Stomach (tissue), 9 donors: ENCODE data around the gene IRF5. TPM values are rescaled to one million over a fixed set of nuclear protein-coding genes. Genes with fewer than 3 reads are reported as not detected.

Experiments
- DNase-seq, 2 donors: peaks; one replicate each; pipeline versions ENCODE4 v3.0.0 to v3.0.0-alpha.2; 2013 to 2019
- H3K27ac ChIP-seq, 5 donors: fragments of 200-600 bp in 4 of 5; sonication (generic) in 4 of 5; one replicate each; pipeline ENCODE4 v1.5.1; 2013 to 2019; ENCODE audit warnings: mild to moderate bottlenecking in 1 of 5, moderate library complexity in 1 of 5
- H3K27me3 ChIP-seq, 3 donors: fragments of 200-600 bp; sonication (generic); one replicate each; pipeline ENCODE4 v1.5.1; 2017 to 2019; ENCODE audit warnings: mixed run types in 1 of 3
- H3K36me3 ChIP-seq, 4 donors: fragments of 200-600 bp; sonication (generic); 1 replicate in 3 of 4; 2 replicates in 1 of 4; pipeline ENCODE4 v1.5.1; 2016 to 2019
- H3K4me1 ChIP-seq, 4 donors: fragments of 200-600 bp; sonication (generic); one replicate each; pipeline ENCODE4 v1.5.1; 2016 to 2019
- H3K4me3 ChIP-seq, 4 donors: fragments of 200-600 bp; sonication (generic) in 3 of 4; one replicate each; pipeline ENCODE4 v1.5.1; 2016 to 2019; ENCODE audit warnings: mild to moderate bottlenecking in 1 of 4
- H3K9me3 ChIP-seq, 4 donors: fragments of 200-600 bp; sonication (generic); one replicate each; pipeline ENCODE4 v1.5.1; 2016 to 2019
- EP300 ChIP-seq: sonication (generic); formaldehyde crosslinking; IDR thresholded peaks from one replicate; pipeline ENCODE4 v1.6.1; 2017; ENCODE audit warnings: antibody characterized with exemption
- POLR2A ChIP-seq, 4 donors: fragments of 450-650 bp; IDR thresholded peaks; one replicate each; pipeline ENCODE4 v1.6.1; 2016; ENCODE audit warnings: antibody characterized with exemption in 4 of 4, control low read depth in 2 of 4, mild to moderate bottlenecking in 1 of 4, moderate library complexity in 1 of 4
- POLR2AphosphoS5 ChIP-seq, 3 donors: sonication (generic); formaldehyde crosslinking; IDR thresholded peaks; one replicate each; pipeline ENCODE4 v1.6.1; 2016; ENCODE audit warnings: antibody characterized with exemption in 3 of 3
- WGBS, 5 donors: extraction: QIAGEN DNeasy Blood & Tissue Kit in 3 of 5; methylation state at CpG; one replicate each; pipeline versions ENCODE4 v1.1.5 to v1.1.7; 2013 to 2018; 5-methylcytosine and 5-hydroxymethylcytosine counted together
- intact Hi-C: fragments of 100-400 bp; cut with DNase I; formaldehyde crosslinking; loops from one replicate; pipeline ENCODE4 v1.15.1; 2023; ENCODE audit warnings: low total_unique reads
- polyA plus RNA-seq, 3 donors: library from polyadenylated mRNA; stranded (reverse); fragments of 200-250 nt; gene quantifications; one replicate each; pipeline ENCODE4 v1.2.3, GENCODE V29; 2013
- total RNA-seq, 5 donors: library from RNA; depleted of rRNA; stranded (reverse); fragments of >200 nt; gene quantifications; one replicate each; pipeline versions ENCODE4 v1.1.0 to v1.2.3, GENCODE V29; 2014 to 2016
- TF ChIP-seq, protein P1 (sequence below), 7 experiments: fragments of 450-650 bp in 4 of 7; fragments of 200-600 bp in 3 of 7; sonication (generic) in 3 of 7; IDR thresholded peaks; one replicate each; pipeline ENCODE4 v1.5.1; 2016 to 2019; ENCODE audit warnings: antibody characterized with exemption in 7 of 7, control low read depth in 2 of 7, mild to moderate bottlenecking in 1 of 7
- donor health status: healthy with polysubstance abuse.
- donor health status: Bipolar disorder and iron deficiency.
- donor health status: healthy.

The IRF5 gene
- total and polyA plus RNA-seq, 8 donors, result 2.2 to 13.8 (median 4.7) TPM

DNA sequence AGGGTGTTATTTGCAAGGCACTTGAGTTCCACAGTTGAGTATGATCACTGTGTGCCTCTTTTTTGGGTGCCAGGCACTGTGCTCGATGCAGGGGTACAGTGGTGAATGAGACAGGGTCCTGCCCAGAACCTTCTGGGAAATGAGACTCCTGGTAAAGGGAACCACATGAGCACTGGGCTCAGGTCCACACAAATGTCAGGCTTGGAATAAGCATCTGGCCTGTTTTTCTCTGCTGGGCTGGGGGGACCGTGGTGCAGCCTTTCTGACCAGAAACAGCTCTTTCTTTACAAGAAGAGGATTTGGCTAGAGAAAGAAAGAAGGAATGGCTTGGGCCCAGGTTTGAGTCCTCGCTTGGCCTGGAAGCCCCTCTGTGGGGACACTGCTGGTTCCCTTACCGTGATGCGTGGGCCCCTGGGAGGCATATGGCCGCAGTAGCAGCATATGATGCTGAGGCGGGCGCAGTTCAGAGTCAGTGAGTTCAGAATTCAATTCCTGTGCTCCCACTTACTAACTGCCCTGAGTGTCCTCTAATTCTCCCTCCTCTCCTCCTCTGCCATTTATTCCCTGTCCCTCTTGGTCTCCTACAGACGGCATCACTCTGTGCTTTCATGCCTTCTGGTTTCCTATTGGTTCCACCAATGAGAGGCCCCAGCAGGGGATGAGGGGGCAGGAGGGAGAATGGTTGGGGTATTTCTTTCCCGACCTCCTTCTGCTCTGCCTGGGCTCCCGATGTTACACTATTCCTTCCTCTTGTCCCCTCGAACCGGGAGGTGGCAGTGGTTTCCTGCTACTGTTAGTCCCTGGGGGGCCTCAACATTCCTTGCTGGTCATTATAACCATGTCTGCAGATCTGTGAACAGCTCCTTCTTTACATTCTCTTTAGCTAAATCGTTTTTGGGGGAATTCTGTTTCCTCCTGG, 17.6 kb upstream of the IRF5 start:
- Histone ChIP-seq H3K27ac (no peak overlapping the region), H3K4me3 (no peak overlapping the region), H3K27me3 (peaks cover 10 to 87% (median 21%) of the 10 kb centered on the region in 3 donors), H3K36me3 (no peaks in the 10 kb centered on the region), H3K9me3 (no peaks in the 10 kb centered on the region), H3K4me1 (peaks cover 10 to 11% (median 11%) of the 10 kb centered on the region in 4 donors)
- peak in 1 of 2 donors; percentile 47 for DNase-seq
- WGBS, 5 donors, result 37 to 66% (median 63%) methylated on average over 10 to 14 of the region's 14 CpGs
- intact Hi-C loops, result no loop called here
- TF ChIP-seq EP300, result no peak
- TF ChIP-seq, protein P1, sequence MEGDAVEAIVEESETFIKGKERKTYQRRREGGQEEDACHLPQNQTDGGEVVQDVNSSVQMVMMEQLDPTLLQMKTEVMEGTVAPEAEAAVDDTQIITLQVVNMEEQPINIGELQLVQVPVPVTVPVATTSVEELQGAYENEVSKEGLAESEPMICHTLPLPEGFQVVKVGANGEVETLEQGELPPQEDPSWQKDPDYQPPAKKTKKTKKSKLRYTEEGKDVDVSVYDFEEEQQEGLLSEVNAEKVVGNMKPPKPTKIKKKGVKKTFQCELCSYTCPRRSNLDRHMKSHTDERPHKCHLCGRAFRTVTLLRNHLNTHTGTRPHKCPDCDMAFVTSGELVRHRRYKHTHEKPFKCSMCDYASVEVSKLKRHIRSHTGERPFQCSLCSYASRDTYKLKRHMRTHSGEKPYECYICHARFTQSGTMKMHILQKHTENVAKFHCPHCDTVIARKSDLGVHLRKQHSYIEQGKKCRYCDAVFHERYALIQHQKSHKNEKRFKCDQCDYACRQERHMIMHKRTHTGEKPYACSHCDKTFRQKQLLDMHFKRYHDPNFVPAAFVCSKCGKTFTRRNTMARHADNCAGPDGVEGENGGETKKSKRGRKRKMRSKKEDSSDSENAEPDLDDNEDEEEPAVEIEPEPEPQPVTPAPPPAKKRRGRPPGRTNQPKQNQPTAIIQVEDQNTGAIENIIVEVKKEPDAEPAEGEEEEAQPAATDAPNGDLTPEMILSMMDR (IDR thresholded peaks at IDR 0.05), result no peak

DNA sequence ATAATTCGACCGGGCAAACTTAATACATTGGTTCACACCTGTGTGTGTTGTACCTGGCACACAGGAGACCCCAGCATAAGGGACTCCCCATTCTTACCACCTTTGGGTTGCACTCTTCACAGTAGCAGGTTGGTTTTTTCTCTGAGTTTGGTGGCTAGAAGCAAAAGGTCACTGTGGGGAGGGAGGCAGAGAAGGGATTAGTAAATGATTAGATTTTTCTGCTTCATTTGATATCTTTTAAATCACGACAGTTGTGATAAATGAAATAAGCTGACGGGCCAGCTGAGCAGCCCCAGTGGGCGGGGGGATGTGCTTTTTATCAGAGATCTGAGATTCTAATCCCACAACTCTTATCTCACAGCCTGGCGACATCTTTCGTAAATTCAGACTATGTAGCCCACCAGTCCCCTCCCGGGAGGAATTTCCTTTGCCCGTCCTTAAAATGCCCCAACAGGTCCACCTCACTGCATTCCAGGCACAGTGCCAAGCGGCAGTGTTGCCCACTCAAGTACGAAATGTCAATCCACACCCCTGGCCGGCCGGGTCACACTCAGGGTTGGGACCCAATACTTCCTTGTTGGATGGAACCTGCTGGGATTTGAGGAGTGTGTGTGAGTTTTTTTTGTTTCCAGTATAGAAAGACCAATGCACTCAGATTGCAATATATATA, 16.7 kb upstream of the IRF5 start:
- no peak for TF ChIP-seq EP300
- no peak for TF ChIP-seq POLR2A (IDR thresholded peaks at IDR 0.05)
- TF ChIP-seq, protein P1 (IDR thresholded peaks at IDR 0.05), result no peak
- no peak for TF ChIP-seq POLR2AphosphoS5 (IDR thresholded peaks at IDR 0.05)
- peak; percentile 24 to 45 for DNase-seq
- intact Hi-C loops, result no loop called here
- 30 to 54% (median 45%) methylated on average over 13 of the region's 13 CpGs for WGBS, 5 donors
- no peak overlapping the region for H3K27ac ChIP-seq
- H3K4me3 ChIP-seq, result no peak overlapping the region
- H3K4me1 ChIP-seq, result peaks cover under 1 to 2% (median 1%) of the 10 kb centered on the region in 4 donors
- peaks cover 5 to 78% (median 12%) of the 10 kb centered on the region in 3 donors for H3K27me3 ChIP-seq
- no peaks in the 10 kb centered on the region for H3K9me3 ChIP-seq
- no peaks in the 10 kb centered on the region for H3K36me3 ChIP-seq

DNA sequence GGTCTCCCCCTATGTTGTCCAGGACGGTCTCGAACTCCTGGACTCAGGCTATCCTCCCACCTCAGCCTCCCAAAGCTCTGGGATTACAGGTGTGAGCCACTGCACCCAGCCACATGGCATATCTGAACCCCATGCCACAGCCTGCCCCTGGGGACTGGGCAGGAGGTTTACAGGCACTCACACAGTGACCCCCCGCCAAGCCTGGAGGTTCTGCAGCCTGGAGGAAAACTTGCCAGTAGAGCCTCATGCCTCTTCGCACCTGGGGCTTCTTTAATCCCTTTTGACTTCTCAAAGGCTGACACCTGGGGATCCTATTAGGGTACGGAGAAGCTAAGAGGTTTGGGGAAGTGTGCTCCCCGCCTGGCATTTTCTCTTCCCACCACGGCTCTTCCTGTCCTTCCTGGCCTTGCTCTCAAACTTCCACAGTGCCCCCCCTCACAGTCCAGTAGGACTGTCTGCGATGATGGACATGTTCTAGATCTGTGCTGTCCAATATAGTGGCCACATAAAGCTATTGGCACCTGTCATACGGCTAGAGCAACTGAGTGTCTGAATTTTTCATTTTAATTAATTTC, 15.8 kb upstream of the IRF5 start:
- H3K4me1 ChIP-seq, result no peaks in the 10 kb centered on the region
- H3K4me3 ChIP-seq, result no peak overlapping the region
- H3K36me3 ChIP-seq, result no peaks in the 10 kb centered on the region
- intact Hi-C loops, result no loop called here
- no peak overlapping the region for H3K27ac ChIP-seq
- DNase-seq, result peak in 1 of 2 donors; percentile 0
- no peaks in the 10 kb centered on the region for H3K9me3 ChIP-seq
- 76 to 85% (median 79%) methylated on average over 9 of the region's 9 CpGs for WGBS, 5 donors
- H3K27me3 ChIP-seq, result peaks cover 0 to 69% (median 3%) of the 10 kb centered on the region in 3 donors
- TF ChIP-seq POLR2AphosphoS5 (IDR thresholded peaks at IDR 0.05) (no peak), EP300 (no peak), POLR2A (IDR thresholded peaks at IDR 0.05) (no peak)
- TF ChIP-seq, protein P1 (IDR thresholded peaks at IDR 0.05), result no peak
